ENCODE results near the gene KCNN2. TPM values are rescaled to one million over a fixed set of nuclear protein-coding genes. Genes with fewer than 3 reads are reported as not detected.

KCNN2 gene
- total RNA-seq, 1 experiment from 2014 or later, result 0.17 TPM

- TF ChIP-seq CTCF (conservative IDR thresholded peaks at IDR 0.05; ENCODE audit: low read depth, low read length), result no peak
- CTCF ChIA-PET, result no interaction called here
- POLR2A ChIA-PET (ENCODE audit: low non-redundant PET), result no interaction called here
Observed at GRCh38 chr5:114390431-114390830, 28.6 kb downstream of the KCNN2 start.

GRCh38 chr5:114391321-114391720 is 29.5 kb downstream of the KCNN2 start:
- Histone ChIP-seq H3K27me3 (replicated peaks; ENCODE audit: insufficient read depth, low read depth, low read length, poor library complexity) (no peaks in the 10 kb centered on the region), H3K4me1 (ENCODE audit: insufficient read depth, low read length, poor library complexity, severe bottlenecking) (no peaks in the 10 kb centered on the region), H3K4me3 (ENCODE audit: low read depth, low read length, poor library complexity, severe bottlenecking) (no peak overlapping the region), H3K36me3 (ENCODE audit: insufficient read depth, low read length, poor library complexity, severe bottlenecking) (no peaks in the 10 kb centered on the region), H3K9me3 (ENCODE audit: low read depth, low read length, poor library complexity, severe bottlenecking) (no peaks in the 10 kb centered on the region), H3K27ac (ENCODE audit: low read depth, low read length, poor library complexity, severe bottlenecking) (no peak overlapping the region)
- CTCF ChIA-PET, result no interaction called here
- POLR2A ChIA-PET (ENCODE audit: low non-redundant PET), result no interaction called here
- TF ChIP-seq EZH2 (IDR thresholded peaks at IDR 0.05; ENCODE audit: borderline replicate concordance, low read depth, low read length, poor library complexity, severe bottlenecking) (no peak), CTCF (conservative IDR thresholded peaks at IDR 0.05; ENCODE audit: low read depth, low read length) (no peak)
- intact Hi-C loops (cut with micrococcal nuclease; ENCODE audit: unreplicated experiment), result no loop called here
- peak; percentile 5 for DNase-seq (ENCODE audit: low spot score)
- no TSS peak for BruUV-seq (replicated peaks)

More at GRCh38 chr5:114390431-114390830, 28.6 kb downstream of the KCNN2 start:
- Histone ChIP-seq H3K36me3 (ENCODE audit: insufficient read depth, low read length, poor library complexity, severe bottlenecking) (no peaks in the 10 kb centered on the region), H3K4me1 (ENCODE audit: insufficient read depth, low read length, poor library complexity, severe bottlenecking) (no peaks in the 10 kb centered on the region), H3K27me3 (replicated peaks; ENCODE audit: insufficient read depth, low read depth, low read length, poor library complexity) (no peaks in the 10 kb centered on the region), H3K27ac (ENCODE audit: low read depth, low read length, poor library complexity, severe bottlenecking) (no peak overlapping the region), H3K4me3 (ENCODE audit: low read depth, low read length, poor library complexity, severe bottlenecking) (no peak overlapping the region), H3K9me3 (ENCODE audit: low read depth, low read length, poor library complexity, severe bottlenecking) (no peaks in the 10 kb centered on the region)
- no peak for DNase-seq (ENCODE audit: low spot score)
- no TSS peak for BruUV-seq (replicated peaks)
- intact Hi-C loops (cut with micrococcal nuclease; ENCODE audit: unreplicated experiment), result no loop called here

GRCh38 chr5:114393159-114393558 is 31.3 kb downstream of the KCNN2 start:
- no peaks in the 10 kb centered on the region for H3K27me3 ChIP-seq (replicated peaks; ENCODE audit: insufficient read depth, low read depth, low read length, poor library complexity)
- CTCF ChIA-PET, result no interaction called here
- POLR2A ChIA-PET (ENCODE audit: low non-redundant PET), result no interaction called here

More at GRCh38 chr5:114393159-114393558, 31.3 kb downstream of the KCNN2 start:
- H3K4me1 ChIP-seq (ENCODE audit: insufficient read depth, low read length, poor library complexity, severe bottlenecking), result no peaks in the 10 kb centered on the region
- peaks cover 2% of the 10 kb centered on the region for H3K9me3 ChIP-seq (ENCODE audit: low read depth, low read length, poor library complexity, severe bottlenecking)
- no peak overlapping the region for H3K27ac ChIP-seq (ENCODE audit: low read depth, low read length, poor library complexity, severe bottlenecking)
- H3K4me3 ChIP-seq (ENCODE audit: low read depth, low read length, poor library complexity, severe bottlenecking), result no peak overlapping the region
- no peak for DNase-seq (ENCODE audit: low spot score)
- no peaks in the 10 kb centered on the region for H3K36me3 ChIP-seq (ENCODE audit: insufficient read depth, low read length, poor library complexity, severe bottlenecking)
- TF ChIP-seq CTCF (conservative IDR thresholded peaks at IDR 0.05; ENCODE audit: low read depth, low read length), result no peak
- TF ChIP-seq EZH2 (IDR thresholded peaks at IDR 0.05; ENCODE audit: borderline replicate concordance, low read depth, low read length, poor library complexity, severe bottlenecking), result no peak
- no TSS peak for BruUV-seq (replicated peaks)
- intact Hi-C loops (cut with micrococcal nuclease; ENCODE audit: unreplicated experiment), result no loop called here
